GF-D8 (cell line): Measurements from ENCODE around the gene MTX1.
"Not testable (repeated sequence)": the region's sequence is repeated elsewhere in the genome, so short reads cannot be mapped to it uniquely, and the experiment has no call there.

ENCODE experiments used
- DNase-seq: peaks from one replicate; lab custom pipeline; 2025; lab: John Stamatoyannopoulos, UW

MTX1 gene, protein sequence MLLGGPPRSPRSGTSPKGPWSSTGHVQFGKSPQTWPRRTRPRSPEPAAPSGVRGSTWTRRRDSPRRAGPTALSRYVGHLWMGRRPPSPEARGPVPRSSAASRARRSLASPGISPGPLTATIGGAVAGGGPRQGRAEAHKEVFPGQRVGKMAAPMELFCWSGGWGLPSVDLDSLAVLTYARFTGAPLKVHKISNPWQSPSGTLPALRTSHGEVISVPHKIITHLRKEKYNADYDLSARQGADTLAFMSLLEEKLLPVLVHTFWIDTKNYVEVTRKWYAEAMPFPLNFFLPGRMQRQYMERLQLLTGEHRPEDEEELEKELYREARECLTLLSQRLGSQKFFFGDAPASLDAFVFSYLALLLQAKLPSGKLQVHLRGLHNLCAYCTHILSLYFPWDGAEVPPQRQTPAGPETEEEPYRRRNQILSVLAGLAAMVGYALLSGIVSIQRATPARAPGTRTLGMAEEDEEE

DNA sequence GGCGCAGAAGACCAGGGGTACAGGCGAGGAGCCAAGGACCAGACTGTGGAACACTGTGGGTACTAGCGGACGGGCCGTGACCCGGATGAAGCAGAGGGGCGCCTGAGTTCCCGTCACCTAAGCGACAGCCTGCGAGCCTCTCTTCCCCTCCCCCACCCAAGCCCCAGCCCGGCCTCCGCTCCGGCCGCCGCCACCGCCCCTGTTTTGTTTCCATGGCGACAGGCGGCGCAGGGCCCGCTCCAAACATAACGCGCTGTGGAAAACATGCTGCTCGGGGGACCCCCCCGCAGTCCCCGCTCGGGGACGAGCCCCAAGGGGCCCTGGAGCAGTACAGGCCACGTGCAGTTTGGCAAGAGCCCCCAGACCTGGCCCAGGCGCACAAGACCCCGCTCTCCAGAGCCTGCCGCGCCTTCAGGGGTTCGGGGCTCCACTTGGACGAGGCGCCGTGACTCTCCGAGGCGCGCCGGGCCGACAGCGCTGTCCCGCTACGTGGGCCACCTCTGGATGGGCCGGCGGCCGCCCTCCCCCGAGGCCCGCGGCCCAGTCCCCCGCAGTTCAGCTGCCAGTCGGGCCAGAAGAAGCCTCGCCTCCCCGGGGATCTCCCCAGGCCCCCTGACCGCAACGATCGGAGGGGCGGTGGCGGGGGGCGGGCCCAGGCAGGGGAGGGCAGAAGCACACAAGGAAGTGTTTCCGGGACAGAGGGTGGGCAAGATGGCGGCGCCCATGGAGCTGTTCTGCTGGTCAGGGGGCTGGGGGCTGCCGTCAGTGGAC lies at the start of gene MTX1:
TSS of gene MTX1 (plus strand) at position 155 of the 771 bp plus-strand sequence. CDS start at position 265, 110 bp downstream.
- DNase-seq, result peak; percentile 58

DNA sequence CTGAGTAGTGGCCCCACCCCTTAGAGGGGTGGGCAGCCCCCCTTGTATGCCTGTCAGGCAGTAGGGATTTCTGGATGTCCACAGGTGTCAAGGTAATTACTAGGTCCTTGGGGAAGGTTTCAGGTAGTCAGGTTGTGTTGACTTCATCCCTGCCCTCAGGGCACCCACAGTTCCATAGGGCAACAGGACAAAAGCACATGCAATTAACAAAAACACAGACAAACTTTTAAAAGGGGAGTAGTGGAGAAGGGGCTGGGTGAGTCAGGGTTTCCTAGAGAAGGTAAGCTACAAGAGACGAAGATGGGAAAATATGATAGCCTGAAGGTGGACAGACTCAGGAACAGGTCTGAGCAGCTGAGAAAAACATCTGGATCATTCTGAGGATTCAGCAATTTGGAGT lies 49.5 kb upstream of the MTX1 start:
- DNase-seq, result no peak

DNA sequence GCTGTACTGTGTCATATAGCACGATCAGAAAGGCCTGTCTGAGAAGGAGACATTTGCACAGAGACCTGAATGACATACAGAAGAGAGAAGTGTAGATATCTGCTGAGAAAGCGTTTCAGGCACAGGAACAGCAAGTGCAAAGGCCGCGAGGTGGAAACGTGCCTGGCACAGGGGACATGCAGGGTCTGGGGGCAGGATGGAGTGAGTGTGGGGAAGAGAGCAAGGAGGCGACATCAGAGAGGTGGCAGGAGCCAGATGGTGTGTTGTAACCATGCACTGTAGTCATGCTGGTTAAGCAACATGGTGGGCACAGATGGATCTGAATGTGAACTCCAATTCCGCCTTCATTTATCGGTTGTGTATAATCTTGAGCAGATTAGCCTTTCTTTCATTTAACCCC lies 48.4 kb upstream of the MTX1 start:
- DNase-seq, result no peak

DNA sequence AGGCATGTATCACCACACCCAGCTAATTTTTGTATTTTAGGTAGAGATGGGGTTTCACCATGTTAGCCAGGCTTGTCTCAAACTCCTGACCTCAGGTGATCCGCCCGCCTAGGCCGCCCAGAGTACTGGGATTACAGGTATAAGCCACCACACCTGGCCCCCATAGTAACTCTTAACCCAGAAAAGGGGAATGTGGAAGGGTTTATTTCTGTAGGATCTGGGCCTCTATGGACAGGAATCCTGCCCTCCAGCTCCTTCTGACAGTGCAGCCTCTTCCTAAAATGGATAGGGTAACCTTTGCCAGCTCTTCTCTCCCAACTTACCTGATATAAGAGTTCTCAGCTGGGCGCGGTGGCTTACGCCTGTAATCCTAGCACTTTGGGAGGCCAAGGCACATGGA lies 45.9 kb upstream of the MTX1 start:
- not testable (repeated sequence) for DNase-seq

DNA sequence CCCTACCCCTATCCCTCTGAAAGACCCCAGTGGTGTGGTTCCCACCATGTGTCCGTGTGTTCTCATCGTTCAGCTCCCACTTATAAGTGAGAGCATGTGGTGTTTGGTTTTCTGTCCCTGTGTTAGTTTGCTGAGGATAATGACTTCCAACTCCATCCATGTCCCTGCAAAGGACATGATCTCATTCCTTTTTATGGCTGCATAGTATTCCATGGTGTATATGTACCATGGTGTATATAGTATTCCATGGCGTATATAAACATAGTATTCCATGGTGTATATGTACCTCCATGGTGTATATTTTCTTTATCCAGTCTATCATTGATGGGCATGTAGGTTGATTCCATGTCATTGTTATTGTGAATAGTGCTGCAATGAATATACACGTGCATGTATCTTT lies 44.7 kb upstream of the MTX1 start:
- DNase-seq, result not testable (repeated sequence)

DNA sequence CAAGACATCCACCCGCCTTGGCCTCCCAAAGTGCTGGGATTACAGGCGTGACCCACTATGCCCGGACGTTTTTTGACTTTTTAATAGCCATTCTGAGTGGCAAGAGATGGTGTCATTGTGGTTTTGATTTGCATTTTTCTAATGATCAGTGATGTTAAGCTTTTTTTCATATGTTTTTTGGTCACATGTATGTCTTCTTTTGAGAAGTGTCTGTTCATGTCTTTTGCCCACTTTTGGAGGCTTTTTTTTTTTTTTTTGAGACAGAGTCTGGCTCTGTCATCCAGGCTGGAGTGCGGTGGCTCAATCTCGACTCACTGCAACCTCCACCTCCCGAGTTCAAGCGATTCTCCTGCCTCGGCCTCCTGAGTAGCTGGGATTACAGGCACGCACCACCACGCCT lies 43.9 kb upstream of the MTX1 start:
- DNase-seq, result not testable (repeated sequence)

DNA sequence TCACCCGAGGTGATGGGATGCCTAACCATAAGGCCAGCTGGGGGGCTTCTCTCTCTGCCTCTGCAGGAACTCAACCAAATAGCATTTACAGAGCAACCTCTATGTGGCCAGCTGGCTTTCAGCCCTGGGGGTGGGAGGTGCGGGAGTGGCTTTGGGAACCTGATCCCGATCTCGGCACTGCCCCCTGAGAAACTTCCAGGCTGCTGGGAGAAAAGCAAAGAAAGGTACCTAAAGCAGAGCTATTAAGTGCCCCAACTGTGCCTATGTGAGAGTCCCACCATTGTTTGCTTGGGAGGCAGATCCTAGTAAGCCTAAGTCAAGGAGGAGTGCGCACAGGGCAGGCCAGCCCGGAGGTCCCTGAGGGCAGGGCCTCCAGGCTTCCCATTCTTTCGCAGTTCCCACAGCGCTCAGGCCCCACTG lies 42.4 kb upstream of the MTX1 start:
- DNase-seq, result no peak

DNA sequence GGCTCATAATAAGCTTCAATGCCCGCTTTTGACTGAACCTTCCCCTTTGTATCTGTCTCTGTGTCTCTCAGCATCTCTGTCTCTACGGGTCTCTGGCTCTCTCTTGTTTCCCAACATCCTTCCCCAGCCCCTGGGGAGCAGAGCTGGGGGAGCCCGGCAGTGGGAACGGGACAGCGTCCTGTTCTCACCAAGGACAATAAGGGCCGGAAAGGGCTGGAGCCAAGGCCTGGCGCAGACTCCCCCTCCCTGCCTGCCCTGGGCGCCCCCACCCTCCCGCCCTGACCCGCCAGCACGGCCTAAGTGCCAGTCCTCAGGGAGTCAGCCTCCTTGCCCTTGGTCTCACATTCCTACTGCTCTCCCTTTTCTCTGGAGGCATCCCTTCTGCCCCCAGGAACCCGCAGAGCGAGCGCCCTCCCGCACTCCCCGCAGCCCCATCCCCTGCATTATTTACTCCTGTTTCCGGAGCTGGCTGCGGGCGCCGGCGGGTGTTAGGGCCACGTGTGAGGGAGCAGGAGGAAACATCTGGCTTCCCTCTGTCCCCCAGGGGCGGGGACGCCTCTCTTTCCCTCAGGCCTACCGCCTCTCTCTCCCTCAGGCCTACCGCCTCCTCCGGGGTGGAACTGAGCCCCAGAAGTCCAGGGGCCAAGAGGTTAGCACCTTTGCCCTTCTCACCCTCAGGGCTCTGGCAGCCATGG lies 41.9 kb upstream of the MTX1 start:
- peak; percentile 86 for DNase-seq

DNA sequence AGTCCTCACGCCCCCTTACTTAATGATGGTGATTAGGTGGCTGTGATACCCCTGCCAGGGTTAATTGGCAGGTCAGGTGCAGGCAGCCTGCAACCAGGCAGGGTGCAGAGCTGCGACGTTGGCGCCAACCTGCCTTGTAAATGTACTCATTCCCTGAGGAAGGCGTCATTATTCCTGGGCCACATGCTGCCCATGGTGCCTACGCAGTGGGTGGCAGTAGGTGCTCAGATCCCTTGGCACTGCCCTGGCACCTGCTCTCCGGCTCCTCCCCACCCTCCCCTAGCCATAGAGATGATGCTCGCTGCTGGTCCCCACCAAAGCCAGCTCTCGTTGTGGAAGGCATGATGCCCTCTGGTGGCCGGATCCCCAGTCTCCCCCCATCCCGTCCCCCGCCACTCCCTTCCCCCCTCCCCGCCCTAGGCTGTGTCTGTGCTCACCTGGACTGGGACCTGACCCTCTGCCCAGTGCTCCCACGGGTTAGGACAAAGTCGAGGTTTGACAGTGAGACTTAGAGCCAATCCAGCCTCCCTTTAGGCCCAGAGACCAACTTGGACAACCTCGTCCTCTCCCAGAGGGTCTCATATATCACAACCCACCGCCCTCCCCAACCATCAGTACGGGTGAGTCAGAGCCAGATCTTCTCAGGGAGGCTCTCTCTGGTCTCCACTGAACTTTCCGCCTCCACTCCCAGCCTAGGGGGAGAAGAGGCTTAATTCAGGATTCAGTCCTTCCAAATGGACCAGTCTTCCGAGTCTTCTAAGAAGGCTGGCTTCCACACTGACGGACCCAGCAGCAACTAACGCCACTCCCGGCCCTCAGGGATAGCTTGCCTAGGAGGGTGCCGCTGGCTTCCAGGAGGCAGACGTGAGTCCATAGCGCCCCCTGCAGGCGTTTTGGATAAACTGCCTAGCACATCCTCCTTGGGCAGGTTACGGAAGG lies 41.1 kb upstream of the MTX1 start:
- DNase-seq, result peak; percentile 66

DNA sequence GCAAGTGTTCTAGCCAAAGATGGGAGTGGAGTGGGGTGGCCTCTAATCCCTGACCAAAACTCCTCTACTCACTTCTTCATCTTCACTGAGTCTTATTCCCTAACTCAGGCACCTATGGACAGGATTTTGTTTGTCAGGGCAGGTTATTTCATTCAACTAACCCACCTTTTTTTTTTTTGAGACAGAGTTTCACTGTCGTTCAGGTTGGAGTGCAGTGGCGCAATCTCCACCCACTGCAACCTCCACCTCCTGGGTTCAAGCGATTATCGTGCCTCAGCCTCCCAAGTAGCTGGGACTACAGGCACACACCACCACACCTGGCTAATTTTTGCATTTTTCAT lies 40.4 kb upstream of the MTX1 start:
- not testable (repeated sequence) for DNase-seq

DNA sequence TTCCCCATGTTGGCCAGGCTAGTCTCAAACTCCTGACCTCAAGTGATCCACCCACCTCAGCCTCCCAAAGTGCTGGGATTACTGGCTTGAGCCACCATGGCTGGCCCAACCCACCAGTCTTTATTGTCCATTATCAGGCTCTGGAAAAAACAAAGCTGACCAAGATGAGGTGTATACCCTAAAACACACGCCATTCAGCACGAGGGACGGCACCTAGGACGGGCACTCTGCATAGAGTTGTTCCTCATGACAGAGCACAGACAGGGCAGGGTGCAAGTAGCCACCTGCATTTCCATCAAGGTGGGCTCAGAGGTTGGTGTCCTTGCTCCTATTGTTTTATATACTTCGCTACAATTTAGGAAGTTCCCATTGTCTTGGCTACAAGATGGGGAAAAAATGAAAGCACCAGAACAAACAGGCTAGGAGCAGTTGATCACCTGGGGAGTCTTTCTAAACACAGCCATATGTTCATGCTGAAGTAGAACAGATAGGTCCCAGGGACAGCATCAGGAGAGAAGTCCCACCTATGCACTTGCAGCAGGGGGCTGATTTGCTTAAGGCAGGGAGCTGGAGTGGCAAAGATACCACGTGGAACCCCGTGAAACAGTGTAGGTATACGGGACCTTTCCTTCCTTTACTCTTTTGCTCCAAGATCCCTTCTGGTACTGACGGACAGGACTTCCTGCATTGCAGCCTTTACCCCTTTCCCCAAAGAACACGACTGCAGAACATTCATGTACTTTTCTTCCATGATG lies 39.9 kb upstream of the MTX1 start:
- no peak for DNase-seq

DNA sequence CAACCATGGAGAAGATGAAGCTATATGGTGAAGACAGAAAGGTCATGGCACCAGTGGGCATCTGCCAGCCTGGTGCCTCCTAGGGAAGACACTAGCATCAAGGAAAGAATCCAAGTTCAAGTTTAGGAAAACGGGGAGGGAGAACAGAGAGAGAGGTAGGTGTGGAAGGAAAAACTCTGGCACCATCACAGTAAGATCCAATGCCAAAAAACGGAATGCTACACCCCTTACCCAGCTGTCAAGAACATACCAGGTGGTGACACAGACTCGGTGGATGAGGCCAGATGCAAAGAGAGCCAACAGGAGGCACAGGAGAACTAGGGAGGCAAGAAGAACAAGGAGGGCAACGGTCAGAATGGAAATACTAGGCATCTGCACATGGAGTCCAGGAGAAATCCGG lies 39.0 kb upstream of the MTX1 start:
- no peak for DNase-seq

DNA sequence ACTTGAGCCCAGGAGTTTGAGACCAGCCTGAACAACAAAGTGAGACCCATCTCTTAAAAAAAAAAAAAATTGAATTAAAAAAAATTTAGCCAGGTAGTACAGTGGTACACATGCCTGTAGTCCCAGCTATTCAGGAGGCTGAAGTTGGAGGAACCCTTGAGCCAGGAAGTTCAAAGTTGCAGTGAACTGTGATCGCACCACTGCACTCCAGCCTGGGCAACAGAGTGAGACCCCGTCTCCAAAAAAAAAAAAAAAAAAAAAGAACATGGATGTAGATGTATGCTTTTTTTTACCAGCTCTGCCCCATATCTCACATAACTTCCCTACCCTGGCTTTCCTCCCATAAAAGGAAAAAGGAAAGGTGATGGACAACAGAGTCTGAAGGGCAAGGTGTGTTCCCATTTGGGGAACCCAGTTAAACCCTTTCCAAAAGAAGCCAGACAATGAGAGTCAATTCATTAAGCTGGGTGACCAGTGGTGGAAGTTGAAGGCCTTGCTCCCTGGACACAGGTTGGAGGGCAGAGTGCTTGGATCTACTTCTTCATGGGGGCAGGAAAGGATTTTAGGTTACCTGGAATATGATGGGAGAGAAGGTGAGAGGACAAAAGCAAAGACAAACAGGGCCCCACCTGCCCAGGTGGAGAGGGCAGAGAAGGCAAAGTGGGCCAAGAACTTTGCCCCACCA lies 38.3 kb upstream of the MTX1 start:
- DNase-seq, result no peak

DNA sequence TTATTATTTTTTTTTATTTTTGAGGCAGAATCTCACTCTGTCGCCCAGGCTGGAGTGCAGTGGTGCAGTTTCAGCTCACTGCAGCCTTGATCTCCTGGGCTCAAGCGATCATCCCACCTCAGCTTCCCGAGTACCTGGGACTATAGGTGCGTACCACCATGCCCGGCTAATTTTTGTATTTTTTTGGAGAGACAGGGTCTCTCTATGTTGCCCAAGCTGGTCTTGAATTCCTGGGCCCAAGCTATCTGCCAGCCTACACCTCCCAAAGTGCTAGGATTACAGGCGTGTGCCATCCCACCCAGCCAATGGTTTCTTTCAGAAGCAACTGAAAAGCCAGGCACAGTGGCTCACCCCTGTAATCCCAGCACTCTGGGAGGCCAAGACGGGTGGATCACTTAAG lies 37.7 kb upstream of the MTX1 start:
- no peak for DNase-seq

DNA sequence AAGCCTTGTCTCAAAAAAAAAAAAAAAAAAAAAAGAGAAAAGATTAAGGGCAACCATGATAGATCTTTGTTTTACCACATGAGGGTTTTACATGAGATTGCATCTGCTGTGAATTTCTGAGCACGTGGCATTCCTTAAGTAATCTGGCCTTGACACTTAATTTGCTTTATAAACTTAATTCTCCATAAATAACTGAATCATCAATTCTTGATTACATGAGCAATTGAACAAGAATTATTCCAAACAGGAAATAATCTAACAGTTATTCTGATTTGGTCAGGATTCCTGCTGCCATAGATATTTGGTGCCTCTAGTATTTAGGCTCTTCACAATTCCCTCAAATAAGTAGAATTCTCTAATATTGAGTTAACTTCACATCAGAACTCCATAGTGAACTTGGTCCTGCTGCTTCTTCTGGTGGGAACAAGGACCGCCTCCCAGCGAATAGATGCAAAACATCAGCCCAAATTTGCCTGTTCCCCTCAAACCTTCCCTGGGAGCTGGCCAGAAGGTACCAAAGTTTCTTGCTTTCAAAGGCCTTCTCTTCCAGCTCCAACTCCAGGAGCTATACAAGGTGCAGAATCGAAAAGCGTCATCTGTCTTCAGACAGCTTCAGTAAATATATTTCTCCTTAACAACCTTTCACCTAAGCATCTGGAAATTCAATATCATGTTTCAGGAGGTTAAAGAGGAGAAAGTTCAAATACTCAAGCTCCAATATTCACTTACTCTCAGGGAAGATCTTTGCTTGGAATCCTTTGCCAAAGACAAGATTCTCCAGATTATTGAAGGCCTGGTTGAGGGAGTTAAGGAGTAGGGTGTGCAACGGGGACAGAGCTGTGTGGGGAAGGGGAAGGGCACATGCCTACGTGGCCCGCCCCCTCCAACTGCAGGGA lies 36.4 kb upstream of the MTX1 start:
- DNase-seq, result no peak

DNA sequence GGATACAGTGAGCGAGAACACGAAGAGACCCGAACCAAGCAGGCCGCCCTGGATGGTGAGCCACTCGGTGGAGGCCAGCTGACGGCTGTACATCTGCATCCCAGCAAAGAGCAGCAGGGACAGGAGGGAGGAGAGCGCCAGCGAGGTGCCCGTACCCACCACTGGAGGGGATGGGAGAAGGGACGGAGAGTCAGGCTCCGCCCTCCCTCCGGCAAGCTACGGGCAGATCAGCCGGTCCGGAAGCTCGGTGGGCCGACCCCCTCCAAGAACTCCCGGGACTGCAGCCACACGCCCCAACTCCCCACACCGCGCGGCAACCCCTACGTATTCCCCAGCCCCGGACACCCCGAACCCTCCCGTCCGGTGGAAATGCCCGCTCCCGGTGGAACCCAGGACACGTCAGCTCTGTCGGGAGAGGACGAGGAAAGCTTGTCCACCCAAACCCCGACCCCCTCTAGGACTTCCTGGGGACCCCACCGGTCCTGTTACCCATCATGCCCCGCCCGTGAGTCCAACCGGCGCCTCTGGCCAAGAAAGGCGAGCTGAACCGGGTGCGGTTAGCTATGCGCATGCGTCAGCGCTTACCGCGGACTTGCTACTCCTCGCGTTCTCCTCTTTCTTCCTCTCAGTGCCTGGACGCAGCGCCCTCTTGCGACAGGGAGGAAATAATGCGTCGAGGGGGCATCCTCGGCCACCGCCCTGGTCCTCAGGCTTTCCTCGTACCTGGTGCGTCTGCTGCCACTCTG lies 35.6 kb upstream of the MTX1 start, which contains the start of gene KRTCAP2:
TSS of gene KRTCAP2 (minus strand) at position 573 of the 746 bp plus-strand sequence. CDS start at position 493, 80 bp downstream.
- DNase-seq, result peak; percentile 82

DNA sequence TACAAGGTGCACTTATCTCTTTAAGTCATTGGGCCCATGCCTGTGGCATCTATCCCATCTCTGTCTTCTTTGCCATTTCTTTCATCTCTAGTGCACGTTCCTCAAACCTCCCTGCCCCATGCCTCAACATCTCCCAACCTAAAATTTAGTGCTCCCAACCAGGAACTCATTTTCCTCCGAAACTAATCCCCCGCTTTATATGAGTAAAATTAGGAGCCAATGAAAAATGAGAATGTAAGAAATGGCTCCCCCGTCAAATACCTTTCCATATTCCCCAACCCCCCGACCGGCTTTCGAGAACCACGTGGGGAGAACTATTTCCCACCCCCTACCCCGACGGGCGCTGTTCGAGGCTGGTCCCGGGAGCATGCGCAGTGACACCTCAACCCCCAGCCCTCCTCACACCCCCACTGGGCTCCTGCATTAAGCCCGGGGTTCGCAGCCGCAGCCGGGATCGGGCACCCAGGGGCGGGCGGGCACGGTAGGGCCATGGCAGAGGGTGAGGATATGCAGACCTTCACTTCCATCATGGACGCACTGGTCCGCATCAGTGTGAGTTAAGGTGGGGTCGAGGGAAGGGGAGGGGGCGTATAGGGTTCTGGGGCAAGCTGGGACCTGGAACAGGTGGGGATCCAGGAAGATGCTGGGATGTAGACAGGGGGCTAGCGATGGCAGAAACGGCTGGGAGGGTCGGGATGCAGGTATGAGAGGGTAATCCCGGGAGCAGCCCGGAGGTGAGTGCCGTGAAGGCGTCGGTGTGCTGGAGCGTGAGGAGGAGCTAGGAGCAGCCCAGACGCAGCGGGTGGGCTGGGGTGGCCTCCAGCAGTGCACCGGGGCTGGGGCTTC lies 34.8 kb upstream of the MTX1 start, which contains the start of gene TRIM46:
TSS of gene TRIM46 (plus strand) at position 372 of the 846 bp plus-strand sequence. CDS start at position 490, 118 bp downstream.
- DNase-seq, result no peak
